Stimulated activated CD8-positive, alpha-beta memory T cell treated with anti-CD3 and anti-CD28 coated beads, Interleukin-12 subunit alpha, Interleukin-12 subunit beta, amount 100 ng/mL, for 4 hours (primary cell): ENCODE results near the gene SLC39A11.

Experiments used
- DNase-seq: peaks from one replicate; pipeline ENCODE4 v3.0.0-alpha.2; 2020; ENCODE audit warnings: low read depth

Gene SLC39A11

DNA sequence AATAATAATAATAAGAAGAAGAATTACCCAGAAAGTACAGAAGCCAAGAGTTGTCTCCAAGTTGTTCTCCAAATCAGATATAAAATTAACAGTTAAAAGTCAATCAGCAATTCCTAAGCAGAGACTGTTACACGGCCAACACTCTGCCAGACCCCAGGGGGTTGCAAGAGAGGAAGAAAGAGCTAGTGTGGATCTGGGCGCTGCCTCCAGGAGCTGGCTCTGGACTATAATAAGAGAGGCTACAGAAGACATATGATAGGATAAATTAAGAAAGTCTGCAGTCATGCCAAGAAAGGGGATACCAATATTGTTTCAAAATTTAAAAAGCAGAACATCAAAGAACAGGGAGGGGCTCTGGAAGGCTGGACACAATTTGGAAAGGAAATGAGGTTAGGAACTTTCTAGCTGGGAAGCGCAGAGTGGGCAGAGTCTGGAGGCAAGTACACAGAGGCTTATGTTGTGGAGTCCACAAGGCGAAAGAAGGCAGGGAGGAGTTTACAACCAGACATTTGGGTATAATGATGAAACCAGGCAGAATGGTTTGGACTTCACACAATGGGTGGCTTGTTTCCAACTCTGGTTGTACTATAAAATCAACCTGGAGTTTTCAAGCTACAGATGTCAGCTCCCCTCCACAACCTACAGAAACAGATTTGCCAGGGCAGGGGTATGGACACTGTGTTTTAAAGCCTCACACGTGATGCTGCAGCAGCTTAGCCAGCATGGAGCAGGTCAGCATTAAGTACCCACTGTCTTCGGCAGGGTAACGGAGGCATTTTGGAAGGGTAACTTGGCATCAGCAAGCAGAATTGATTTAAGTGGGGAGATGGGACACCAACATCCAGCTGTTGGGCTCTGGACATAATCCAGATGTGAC, 49.4 kb downstream of the SLC39A11 start:
- DNase-seq = no peak

DNA sequence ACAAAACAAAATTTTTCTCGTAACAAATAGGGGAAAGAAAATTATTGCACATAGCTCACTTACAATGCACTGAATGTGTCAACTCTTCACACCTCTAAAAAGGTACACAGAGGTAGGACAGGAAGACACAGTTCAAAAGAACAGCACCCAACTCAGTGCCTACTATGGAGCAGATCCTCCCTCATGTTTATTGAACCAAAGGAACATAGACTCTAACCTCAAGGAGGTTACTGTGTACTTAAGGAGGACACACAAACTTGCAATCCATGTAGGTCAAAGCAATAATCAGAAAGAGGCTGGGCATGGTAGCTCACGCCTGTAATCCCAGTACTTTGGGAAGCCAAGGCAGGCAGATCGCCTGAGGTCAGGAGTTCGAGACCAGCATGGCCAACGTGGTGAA, 50.3 kb downstream of the SLC39A11 start:
- DNase-seq = no peak

DNA sequence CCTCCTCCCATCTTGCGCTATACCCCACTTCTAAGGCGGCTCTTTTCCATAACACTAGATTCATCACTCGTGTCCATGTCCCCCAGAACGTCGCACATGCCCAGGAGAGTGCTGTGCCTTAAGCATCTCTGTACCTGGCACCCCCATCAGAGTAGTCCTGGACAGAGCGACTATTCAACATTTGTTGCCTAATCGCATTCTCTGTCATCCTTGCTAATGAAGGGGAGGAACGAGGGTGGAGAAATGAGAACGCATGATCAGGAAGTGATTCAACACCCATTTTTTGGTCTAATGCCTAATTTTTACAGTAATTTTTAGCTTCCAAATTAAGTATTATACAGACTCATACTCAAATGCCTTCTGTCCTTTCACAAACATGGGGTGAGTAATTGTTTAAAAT, 53.2 kb downstream of the SLC39A11 start:
- no peak for DNase-seq

DNA sequence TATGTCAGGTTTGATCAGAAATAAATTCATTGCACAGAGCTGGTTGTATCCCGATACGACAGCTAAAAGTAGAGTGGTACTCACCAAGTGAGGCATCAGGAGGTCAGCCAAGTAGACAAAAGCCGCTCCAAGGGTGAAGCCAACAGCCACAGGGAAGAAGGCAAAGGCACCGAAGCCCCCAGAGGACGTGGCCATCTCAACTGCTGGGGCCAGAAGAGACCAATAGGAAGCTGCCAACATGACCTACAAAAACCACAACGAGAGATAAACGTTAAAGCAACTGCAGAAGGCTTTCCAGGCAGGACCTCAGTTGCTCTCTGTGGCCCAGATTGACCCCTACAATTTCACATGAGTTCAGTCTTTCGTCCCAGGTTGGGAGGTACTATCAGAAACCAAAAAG, 61.0 kb downstream of the SLC39A11 start:
- no peak for DNase-seq

DNA sequence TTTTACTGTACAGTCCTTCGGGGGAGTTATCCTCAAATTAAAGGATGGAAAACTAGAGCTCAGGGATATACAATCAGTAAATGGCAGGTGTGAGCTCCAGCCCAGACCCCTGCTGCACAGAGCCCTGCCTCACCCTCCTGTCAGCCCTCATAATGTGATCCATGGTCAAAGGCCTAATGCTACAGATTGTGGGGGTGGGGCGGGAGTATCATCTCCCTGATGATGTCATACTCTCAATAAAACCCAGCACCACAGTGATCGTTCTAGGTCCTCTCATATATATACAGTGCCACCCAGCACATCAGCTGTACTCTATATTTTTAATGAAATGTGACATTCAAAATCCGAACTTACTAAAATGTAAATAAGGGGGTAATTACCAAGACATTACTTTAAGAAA, 61.5 kb downstream of the SLC39A11 start:
- no peak for DNase-seq

DNA sequence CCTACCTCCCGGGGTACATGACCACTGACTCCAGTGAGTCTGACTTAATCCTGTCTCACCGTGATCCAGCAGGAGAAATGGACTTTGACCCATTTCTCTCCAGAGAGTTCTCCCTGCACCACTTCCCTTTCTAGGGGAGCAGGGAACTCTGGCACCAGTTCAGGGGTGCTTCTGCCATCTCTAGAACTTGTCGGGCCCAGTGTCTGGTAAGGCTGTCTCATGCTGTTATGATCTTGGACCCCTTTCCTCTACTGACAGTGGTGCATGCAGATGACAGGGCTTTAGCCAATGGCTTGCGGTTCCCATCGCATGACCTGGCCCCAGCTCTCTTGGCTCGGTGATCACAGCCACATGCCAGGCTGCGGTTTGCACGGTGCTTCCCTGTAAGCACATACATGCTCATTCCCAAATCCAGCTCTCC, 62.0 kb downstream of the SLC39A11 start:
- DNase-seq = no peak

DNA sequence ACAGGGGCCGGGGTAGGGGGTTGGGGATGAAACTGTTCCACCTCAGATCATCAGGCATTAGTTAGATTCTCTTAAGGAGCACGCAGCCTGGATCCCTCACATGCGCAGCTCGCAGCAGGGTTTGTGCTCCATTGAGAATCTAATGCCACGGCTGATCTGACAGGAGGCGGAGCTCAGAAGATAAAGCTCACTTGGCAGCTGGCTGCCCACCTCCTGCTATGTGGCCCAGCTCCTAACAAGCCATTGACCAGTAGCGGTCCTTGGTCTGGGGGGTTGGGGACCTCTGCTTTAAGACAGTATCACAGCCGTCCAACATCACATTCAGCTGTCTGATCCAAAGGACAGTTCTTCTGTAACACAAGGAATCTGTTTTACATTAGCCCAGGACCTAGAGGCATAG, 62.5 kb downstream of the SLC39A11 start:
- DNase-seq = no peak

DNA sequence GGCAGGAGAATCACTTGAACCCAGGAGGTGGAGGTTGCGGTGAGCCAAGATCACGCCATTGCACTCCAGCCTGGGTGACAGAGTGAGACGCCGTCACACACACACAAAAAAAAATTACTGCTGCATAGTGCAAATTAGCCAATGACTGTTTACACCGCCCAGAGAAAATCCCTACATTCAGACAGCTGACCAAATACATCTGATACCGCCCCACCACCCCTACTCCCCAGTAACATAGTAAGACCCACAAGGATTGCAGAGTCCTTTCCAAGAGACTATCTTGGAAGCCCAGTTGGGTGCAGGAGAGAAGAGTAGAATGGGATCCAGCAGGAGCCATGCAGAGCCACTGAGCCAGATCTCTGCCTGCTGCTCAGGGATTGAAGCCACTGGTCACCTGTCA, 63.5 kb downstream of the SLC39A11 start:
- DNase-seq = no peak

DNA sequence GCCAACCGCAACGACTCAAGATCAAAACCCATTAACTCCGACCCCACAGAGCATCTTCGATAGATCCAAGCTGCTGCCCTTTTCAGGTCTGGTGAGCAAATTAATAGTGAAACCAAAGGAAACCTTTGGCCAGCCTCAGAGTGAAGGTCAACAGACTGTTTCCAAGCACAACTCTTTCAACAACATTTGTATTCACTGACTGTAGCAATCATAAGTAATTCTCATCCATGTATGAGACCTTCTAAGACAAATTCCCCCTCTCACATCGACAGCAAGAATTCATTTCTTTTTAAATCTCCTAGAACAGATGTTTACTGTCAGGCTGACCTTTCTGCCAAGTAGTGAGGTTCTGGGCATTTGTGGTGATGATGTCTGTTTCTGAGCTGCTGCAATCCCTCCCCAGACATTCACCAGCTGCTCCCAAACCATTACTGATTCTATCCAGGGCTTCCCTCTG, 64.2 kb downstream of the SLC39A11 start:
- no peak for DNase-seq

DNA sequence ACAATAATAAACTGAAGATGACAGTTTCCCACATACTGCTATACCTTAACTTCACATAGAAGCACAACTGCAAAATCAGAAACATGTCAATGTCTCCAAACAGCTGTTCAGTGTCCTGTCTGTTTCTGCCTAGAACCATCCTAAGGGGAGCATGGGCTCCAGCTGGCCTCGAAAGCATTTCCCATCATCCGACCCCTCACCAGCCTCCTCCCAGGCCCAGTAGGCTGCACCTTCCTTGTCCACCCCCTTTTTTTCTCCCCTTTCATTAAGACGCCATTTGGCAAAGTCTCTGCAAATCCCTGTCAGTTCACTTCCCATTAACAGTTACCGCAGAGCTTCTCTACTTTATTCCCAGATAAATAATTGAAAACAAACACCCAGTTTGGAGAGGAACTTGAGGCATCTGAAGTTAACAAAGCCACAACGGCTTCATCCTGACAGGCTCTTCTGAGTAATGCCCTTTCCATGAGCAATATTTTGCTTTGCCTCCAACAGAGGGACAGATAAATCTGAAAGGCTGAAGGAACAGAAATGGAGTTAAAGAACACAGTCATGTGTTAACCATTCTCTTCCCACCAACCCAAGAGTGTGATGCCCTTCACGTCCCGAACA, 65.3 kb downstream of the SLC39A11 start:
- no peak for DNase-seq

DNA sequence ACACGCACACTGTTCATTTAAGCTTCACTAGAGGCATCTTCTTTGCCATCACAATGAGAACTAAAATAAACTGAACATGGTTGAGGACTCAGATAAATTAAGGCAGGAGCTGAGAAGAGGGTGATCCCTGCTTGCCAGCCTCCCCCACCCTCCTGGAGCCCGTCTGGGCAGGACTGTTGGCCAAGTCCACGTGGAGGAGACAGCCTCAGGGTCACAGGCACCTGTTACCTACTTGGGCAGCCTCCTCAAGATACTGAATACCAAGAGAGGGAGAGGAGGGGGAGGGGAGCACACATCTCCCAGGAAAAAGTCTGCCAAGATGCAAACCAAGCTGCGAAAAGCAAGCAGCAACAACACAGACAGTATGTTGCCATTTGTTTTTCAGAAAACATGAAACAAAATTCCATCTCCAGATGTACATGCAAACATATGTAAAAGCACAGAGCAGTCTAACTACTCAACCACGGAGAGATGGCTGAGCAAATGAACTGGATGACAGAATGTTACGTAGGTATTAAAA, 67.4 kb downstream of the SLC39A11 start:
- no peak for DNase-seq

DNA sequence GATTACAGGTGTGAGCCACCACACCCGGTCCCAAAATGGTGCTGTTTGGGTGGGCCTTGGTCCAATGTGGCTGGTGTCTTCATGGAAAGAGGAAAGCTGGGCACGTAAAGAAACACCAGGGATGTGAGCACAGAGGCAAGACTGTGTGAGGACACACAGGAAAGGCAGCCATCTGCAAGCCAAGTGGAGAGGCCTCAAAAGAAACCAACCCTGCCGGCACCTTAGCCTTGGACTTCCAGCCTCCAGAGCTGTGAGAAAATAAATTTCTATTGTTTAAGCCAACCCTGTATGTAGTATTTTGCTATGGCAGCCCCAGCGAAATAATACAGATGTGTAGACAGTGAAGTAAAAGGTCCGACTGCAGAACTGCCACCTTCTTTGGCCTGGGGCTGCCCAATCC, 68.7 kb downstream of the SLC39A11 start:
- no peak for DNase-seq

DNA sequence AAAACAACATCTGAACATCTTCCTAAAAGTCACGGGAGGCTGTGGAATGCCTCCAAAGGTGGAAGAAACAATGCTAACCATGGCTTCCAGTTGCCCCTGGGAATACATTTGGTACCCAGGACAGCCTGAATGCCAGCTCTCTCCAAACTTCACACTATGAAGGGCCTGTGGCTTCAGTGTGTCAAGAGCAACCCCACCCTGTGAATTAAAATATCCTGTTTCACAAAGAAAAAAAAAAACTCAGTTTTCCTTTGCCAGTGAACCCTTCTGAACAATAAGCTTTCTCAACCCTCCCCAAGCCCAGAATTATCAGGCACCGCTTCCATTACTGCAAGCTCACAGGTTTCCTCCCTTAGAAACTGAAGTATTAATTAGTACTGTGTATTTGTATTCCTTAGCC, 69.8 kb downstream of the SLC39A11 start:
- DNase-seq = no peak

DNA sequence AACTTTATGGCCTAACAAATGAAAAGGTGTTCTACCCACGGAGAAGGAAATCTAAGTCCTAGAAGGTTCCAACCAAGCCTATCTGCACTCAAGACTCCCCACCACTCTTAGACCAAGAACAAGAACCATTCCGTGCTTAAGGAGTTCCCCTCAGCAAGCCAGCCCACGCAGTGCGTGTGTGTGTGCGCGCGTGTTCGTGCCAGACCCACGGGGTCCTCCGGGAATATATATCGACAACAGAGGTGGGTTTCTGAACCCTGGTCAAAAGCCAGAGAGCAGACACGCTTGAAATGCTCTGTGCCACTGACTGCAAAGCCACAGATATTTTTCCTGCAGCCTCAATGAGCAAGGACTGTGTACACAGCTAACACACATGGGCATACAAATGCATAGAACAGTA, 70.7 kb downstream of the SLC39A11 start:
- DNase-seq = no peak

DNA sequence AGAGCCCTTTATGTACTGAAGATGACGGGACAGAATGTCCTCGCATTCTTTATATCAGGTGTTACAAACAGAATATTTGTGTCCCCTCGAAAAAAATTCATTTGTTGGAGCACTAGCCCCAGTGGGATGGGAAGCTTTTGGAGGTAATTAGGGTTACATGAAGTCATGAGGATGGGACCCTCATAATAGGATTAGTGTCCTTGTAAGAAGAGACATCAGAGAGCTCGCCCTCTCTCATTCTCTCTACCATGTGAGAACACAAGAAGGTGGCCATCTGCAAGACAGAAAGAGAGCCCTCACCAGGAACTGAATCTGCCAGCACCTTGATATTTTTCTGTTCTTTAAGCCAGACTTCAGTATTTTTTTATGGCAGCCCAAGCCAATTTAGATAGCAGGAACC, 72.4 kb downstream of the SLC39A11 start:
- no peak for DNase-seq

DNA sequence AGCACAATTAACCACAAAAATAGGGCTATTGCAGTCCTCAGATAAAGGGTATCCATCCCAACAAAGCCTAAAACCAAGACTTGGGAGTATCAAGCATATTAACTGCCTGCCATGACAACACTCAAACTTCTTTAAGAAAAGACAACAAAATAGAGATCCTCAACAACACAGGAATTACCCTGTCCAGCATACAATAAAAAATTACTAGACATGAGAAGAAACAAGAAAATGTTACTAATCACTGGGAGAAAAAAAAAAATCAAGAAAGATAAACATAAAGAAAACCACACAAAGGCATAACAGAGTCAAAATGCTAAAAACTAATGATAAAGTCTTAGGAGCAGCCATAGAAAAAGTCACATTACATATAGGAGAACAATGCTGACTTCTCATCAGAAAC, 73.9 kb downstream of the SLC39A11 start:
- DNase-seq = no peak

DNA sequence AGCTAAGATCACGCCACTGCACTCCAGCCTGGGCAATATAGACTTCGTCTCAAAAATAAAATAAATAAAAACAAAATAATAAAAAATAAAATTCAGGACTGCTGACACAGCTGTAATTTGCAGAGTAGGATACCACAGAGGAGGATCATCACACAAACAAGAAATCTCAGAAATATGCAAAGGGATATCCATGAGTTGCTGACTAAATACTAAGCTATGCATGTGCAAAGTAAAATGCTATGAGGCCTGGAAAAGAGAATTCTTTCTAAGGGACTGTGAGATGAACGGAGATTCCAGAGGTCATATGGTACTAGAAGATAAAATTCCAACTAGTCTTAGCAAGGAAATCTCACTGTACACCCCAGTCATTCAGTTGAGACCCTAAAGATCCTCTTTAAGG, 74.8 kb downstream of the SLC39A11 start:
- DNase-seq = no peak

DNA sequence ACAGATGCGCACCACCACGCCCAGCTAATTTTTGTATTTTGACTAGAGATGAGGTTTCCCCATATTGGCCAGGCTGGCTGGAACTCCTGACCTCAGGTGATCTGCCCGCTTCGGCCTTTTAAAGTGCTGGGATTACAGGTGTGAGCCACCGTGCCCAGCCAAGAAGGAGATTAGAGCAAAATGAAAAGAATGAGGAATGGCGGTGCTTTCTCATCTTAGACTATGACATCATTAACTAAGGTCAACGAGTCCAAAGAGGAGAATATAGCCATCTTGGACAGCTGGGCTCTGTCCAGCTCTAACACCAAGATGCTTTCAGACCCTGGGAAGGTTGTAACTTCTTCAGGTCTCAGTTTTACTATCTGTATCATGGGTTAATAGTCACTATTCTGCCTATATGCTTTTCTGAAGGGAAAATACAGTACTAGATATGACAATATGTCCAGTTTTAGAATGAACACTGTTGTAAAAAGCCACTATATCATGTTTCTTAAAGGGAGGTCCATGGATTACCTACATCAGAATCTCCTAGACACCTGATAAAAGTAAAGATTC, 76.7 kb downstream of the SLC39A11 start:
- DNase-seq = no peak

DNA sequence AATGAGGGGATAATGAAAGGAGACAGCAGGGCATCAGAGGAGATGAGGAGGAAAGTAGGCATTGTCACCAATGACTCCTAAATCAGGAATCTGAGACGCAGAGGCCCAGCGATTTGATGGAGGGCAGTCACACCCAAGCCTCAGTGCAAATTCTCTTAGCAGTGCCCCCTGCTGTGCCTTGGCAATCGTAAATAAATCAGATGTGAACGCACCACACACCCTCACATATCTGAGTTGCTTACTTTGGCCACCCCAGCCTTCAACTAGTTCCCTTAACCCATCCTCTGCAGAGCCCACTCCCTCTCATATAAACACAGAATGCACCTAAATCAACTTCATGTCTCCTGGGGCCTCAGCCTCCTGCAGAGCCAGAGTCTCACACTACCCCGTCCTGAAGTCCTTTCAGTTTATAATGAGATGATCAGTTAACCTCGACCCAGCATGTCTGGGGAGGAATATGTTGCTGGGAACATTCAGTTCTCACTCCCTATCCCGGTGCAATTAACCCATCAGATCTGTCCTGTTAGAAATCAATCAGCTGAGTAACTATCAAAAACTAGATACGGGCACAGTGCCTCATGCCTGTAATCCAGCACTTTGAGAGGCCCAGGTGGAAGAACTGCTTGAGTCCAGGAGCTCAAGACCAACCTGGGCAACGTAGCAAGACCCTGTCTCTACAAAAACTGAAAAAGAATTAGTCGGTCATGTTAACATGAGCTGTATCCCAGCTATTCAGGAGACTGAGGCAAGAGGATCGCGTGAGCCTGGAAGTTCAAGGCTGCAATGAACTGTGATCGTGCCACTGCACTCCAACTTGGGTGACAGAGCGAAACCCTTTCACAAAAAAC, 78.4 kb downstream of the SLC39A11 start:
- DNase-seq = no peak

DNA sequence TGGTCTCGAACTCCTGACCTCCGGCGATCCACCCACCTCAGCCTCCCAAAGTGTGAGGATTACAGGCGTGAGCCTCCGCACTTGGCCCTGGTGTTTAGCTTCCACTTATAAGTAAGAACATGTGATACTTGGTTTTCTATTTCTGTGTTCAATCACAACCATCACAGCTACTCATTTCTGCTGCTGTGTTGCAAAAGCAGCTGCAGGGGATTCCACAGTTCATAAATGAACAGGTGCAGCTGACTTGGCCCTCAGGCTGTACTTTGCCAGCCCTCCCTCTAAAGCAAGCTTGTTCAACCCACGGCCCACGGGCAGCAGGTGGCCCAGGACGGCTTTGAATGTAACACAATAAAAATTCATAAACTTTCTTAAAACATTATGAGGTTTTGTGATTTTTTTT, 79.2 kb downstream of the SLC39A11 start:
- no peak for DNase-seq

DNA sequence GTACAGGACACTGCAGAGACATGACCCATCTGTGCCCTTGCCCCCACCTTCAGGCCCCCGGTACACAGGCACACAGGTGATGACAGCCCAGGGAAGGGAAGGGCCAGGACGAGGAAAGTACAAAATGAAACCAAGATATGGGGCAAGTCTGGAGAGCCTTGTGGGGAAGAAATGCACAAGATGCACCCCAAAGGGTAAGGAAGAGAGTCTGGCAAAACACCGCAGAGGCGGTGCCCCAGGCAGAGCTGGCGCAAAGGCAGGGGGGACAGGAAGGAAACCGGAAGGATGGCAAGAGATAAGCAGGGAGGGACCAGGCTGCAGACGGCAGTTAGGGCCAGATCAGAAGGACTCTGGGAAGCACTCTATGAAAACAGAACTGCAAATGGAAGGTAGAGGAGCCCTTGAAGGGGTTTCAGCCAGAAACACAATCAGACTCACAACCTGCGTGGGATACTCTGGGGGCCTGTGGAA, 81.4 kb downstream of the SLC39A11 start:
- no peak for DNase-seq

DNA sequence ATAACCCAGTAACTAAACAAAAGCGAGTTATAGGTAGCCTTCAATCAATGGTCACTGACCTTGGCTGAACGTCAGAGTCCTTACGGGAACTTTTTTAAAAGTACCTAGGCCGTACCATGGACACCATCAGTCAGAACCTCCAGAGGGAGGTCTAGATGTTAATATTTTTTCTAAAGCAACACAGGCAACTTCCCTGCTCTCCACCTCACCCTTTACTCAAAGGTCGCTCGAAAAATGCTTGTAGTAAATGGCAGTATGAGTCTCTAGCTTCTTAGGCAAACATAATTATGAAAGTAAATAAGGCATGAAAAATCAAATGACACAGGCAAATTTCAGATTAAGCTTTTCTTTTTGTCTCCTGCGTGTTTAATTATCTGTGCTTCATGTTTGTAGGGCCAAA, 82.1 kb downstream of the SLC39A11 start:
- DNase-seq = no peak
